GM23338 (cell line): Measurements from ENCODE around the gene KIF3B. TPM values are rescaled to one million over a fixed set of nuclear protein-coding genes. Genes with fewer than 3 reads are reported as not detected.
A peak's percentile ranks its signal among the peaks of the same experiment; 100 is the strongest.

Source experiments
- ATAC-seq: fragments of 200-7000 bp; cut with Tn5 transposase; 3 replicates; pipeline ENCODE4 v1.9.1; 2020
- DNase-seq: peaks from one replicate; pipeline ENCODE4 v3.0.0-alpha.2; 2015; ENCODE audit warnings: low spot score
- H2AFZ ChIP-seq: fragments of 200-600 bp; sonication (generic); 2 replicates; pipeline ENCODE4 v1.8.0; 2016; ENCODE audit warnings: antibody characterized with exemption, mild to moderate bottlenecking, moderate library complexity
- H3F3A ChIP-seq: fragments of 200-600 bp; sonication (generic); replicated peaks from 2 replicates; pipeline ENCODE4 v1.8.0; 2017; ENCODE audit warnings: antibody characterized with exemption, mixed run types, low read depth
- H3K27ac ChIP-seq: fragments of 200-600 bp; sonication (generic); 2 replicates; pipeline ENCODE4 v1.6.1; 2016; ENCODE audit warnings: low read depth
- H3K27me3 ChIP-seq: fragments of 200-600 bp; sonication (generic); 2 replicates; pipeline ENCODE4 v1.8.0; 2016; ENCODE audit warnings: mild to moderate bottlenecking, mixed run types, moderate library complexity; ENCODE audit not compliant: insufficient read depth
- H3K36me3 ChIP-seq: fragments of 200-600 bp; sonication (generic); 2 replicates; pipeline ENCODE4 v1.8.0; 2016; ENCODE audit warnings: mild to moderate bottlenecking; ENCODE audit not compliant: insufficient read depth
- H3K4me1 ChIP-seq: fragments of 200-600 bp; sonication (generic); 2 replicates; pipeline ENCODE4 v1.8.0; 2016; ENCODE audit warnings: mild to moderate bottlenecking, moderate library complexity; ENCODE audit not compliant: insufficient read depth
- H3K4me2 ChIP-seq: fragments of 200-600 bp; sonication (generic); 2 replicates; pipeline ENCODE4 v1.7.1; 2017; ENCODE audit warnings: mixed run types
- H3K4me3 ChIP-seq: fragments of 200-600 bp; sonication (generic); 2 replicates; pipeline ENCODE4 v1.6.1; 2016; ENCODE audit warnings: mixed run types
- H3K79me2 ChIP-seq: fragments of 200-600 bp; sonication (generic); replicated peaks from 2 replicates; pipeline ENCODE4 v1.8.0; 2017; ENCODE audit warnings: mild to moderate bottlenecking; ENCODE audit not compliant: insufficient read depth
- H3K9me2 ChIP-seq: fragments of 200-600 bp; sonication (generic); 2 replicates; pipeline ENCODE4 v1.8.0; 2017; ENCODE audit not compliant: insufficient read depth
- H4K20me1 ChIP-seq: fragments of 200-600 bp; sonication (generic); replicated peaks from 2 replicates; pipeline ENCODE4 v1.8.0; 2017; ENCODE audit warnings: mild to moderate bottlenecking; ENCODE audit not compliant: insufficient read depth
- H3K27ac Mint-ChIP-seq: 2 replicates; pipeline ENCODE4 v1.8.0; 2020; ENCODE audit warnings: inconsistent platforms, mild to moderate bottlenecking, moderate library complexity, mixed read lengths
- H3K27me3 Mint-ChIP-seq: 3 replicates; pipeline ENCODE4 v1.8.0; 2022; ENCODE audit warnings: low read depth, mild to moderate bottlenecking, moderate library complexity, mixed read lengths, inconsistent platforms; ENCODE audit not compliant: insufficient read depth, poor library complexity
- H3K36me3 Mint-ChIP-seq: 3 replicates; pipeline ENCODE4 v1.8.0; 2021; ENCODE audit warnings: low read depth, mild to moderate bottlenecking, inconsistent platforms, moderate library complexity, mixed read lengths
- H3K4me1 Mint-ChIP-seq: 3 replicates; pipeline ENCODE4 v1.8.0; 2020; ENCODE audit warnings: mild to moderate bottlenecking, inconsistent platforms, mixed read lengths
- H3K4me3 Mint-ChIP-seq: 3 replicates; pipeline ENCODE4 v1.8.0; 2021; ENCODE audit warnings: moderate library complexity, mild to moderate bottlenecking, inconsistent platforms, mixed read lengths
- H3K9me3 Mint-ChIP-seq: 3 replicates; pipeline ENCODE4 v1.8.0; 2020; ENCODE audit warnings: moderate library complexity, mild to moderate bottlenecking, inconsistent platforms, mixed read lengths
- CREB1 ChIP-seq: fragments of 250-450 bp; sonication (Bioruptor Pico); IDR thresholded peaks from 2 replicates; pipeline ENCODE4 v1.5.0; 2020; ENCODE audit warnings: low read depth, mild to moderate bottlenecking, moderate library complexity
- EZH2 ChIP-seq: fragments of 200-600 bp; sonication (generic); IDR thresholded peaks from one replicate; pipeline ENCODE4 v1.8.0; 2017; ENCODE audit warnings: antibody characterized with exemption, mild to moderate bottlenecking, low read depth; ENCODE audit not compliant: unreplicated experiment
- EZH2phosphoT487 ChIP-seq: fragments of 200-600 bp; sonication (generic); IDR thresholded peaks from one replicate; pipeline ENCODE4 v1.8.1; 2018; ENCODE audit warnings: antibody characterized with exemption; ENCODE audit not compliant: unreplicated experiment
- JUNB ChIP-seq: IDR thresholded peaks from one replicate; pipeline ENCODE4 v1.6.1; 2016; ENCODE audit warnings: antibody characterized with exemption; ENCODE audit not compliant: unreplicated experiment
- STAT1 ChIP-seq: IDR thresholded peaks from one replicate; pipeline ENCODE4 v1.6.1; 2016; ENCODE audit warnings: antibody characterized with exemption; ENCODE audit not compliant: unreplicated experiment
- ZNF331 ChIP-seq: fragments of 250-450 bp; sonication (Bioruptor Pico); IDR thresholded peaks from 2 replicates; pipeline ENCODE4 v1.5.0; 2020; ENCODE audit warnings: low read depth, mild to moderate bottlenecking, moderate library complexity
- polyA plus RNA-seq: library from polyadenylated mRNA; unstranded; fragments of >200 nt; fragmentation: Nextera tagmentation; extraction: Ambion mirVana; gene quantifications from 2 replicates; pipeline ENCODE4 v1.2.1, GENCODE V29; 2016
- total RNA-seq: library from RNA; depleted of rRNA; stranded (reverse); fragments of >200 nt; shearing (Covaris generic); gene quantifications from 2 replicates; pipeline ENCODE4 v1.2.3, GENCODE V29; 2014
- TF ChIP-seq, protein P1 (sequence below), 2 experiments: fragments of 200-600 bp in 1 of 2; sonication (generic) in 1 of 2; conservative IDR thresholded peaks; 2 replicates each; pipeline versions ENCODE4 v1.5.1 to v1.6.1; 2016 to 2017; ENCODE audit warnings: antibody characterized with exemption in 2 of 2, low read depth in 2 of 2, mild to moderate bottlenecking in 2 of 2, moderate library complexity in 1 of 2
- TF ChIP-seq, protein P2 (sequence below): IDR thresholded peaks from one replicate; pipeline ENCODE4 v1.6.1; 2018; ENCODE audit warnings: antibody characterized with exemption; ENCODE audit not compliant: unreplicated experiment
- TF ChIP-seq, protein P3 (sequence below): fragments of 250-450 bp; sonication (Bioruptor Pico); IDR thresholded peaks from 2 replicates; pipeline ENCODE4 v1.5.0; 2020; ENCODE audit warnings: mild to moderate bottlenecking, moderate library complexity

The KIF3B gene
- total and polyA plus RNA-seq, 2 experiments from 2014 or later = 6.1 to 22.8 TPM

DNA sequence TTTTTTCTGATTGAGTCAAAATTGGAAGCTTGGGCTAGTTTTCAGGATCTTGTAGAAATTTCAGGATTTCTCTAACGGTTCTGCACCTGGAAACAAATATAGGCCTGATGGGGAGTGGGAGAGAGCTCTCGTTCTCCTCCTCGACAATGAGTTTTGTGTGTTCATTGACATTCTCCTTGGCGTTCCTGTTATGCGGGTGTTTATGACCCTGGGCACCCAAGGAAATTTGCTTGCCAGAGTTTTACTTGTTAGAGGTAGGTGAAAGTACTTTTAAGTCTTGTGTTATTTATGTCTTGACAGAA is 82.8 kb downstream of the KIF3B start:
- DNase-seq = no peak
- peaks cover 15% of the 10 kb centered on the region for H3F3A ChIP-seq
- ATAC-seq = no peak
- Mint-ChIP-seq H3K4me1 (peaks cover 12% of the 10 kb centered on the region), H3K36me3 (peaks cover 6% of the 10 kb centered on the region; the same call in 1 of the 3 replicates), H3K4me3 (peak overlapping the region; percentile 75; the same call in 1 of the 3 replicates), H3K9me3 (no peaks in the 10 kb centered on the region; the same call in 2 of the 3 replicates), H3K27ac (no peak overlapping the region), H3K27me3 (peaks cover 58% of the 10 kb centered on the region)
- H3K27ac ChIP-seq = no peak overlapping the region
- H3K36me3 ChIP-seq = no peaks in the 10 kb centered on the region
- H3K4me3 ChIP-seq = no peak overlapping the region
- peaks cover 59% of the 10 kb centered on the region for H3K79me2 ChIP-seq
- H3K4me2 ChIP-seq = no peak overlapping the region
- H2AFZ ChIP-seq = no peak overlapping the region
- H3K27me3 ChIP-seq = peaks cover 68% of the 10 kb centered on the region
- no peak for TF ChIP-seq JUNB
- TF ChIP-seq EZH2phosphoT487 = no peak
- TF ChIP-seq, protein P1, sequence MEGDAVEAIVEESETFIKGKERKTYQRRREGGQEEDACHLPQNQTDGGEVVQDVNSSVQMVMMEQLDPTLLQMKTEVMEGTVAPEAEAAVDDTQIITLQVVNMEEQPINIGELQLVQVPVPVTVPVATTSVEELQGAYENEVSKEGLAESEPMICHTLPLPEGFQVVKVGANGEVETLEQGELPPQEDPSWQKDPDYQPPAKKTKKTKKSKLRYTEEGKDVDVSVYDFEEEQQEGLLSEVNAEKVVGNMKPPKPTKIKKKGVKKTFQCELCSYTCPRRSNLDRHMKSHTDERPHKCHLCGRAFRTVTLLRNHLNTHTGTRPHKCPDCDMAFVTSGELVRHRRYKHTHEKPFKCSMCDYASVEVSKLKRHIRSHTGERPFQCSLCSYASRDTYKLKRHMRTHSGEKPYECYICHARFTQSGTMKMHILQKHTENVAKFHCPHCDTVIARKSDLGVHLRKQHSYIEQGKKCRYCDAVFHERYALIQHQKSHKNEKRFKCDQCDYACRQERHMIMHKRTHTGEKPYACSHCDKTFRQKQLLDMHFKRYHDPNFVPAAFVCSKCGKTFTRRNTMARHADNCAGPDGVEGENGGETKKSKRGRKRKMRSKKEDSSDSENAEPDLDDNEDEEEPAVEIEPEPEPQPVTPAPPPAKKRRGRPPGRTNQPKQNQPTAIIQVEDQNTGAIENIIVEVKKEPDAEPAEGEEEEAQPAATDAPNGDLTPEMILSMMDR (conservative IDR thresholded peaks at IDR 0.05; ENCODE audit: low read depth in 2 of 2) = no peak
- TF ChIP-seq, protein P2, sequence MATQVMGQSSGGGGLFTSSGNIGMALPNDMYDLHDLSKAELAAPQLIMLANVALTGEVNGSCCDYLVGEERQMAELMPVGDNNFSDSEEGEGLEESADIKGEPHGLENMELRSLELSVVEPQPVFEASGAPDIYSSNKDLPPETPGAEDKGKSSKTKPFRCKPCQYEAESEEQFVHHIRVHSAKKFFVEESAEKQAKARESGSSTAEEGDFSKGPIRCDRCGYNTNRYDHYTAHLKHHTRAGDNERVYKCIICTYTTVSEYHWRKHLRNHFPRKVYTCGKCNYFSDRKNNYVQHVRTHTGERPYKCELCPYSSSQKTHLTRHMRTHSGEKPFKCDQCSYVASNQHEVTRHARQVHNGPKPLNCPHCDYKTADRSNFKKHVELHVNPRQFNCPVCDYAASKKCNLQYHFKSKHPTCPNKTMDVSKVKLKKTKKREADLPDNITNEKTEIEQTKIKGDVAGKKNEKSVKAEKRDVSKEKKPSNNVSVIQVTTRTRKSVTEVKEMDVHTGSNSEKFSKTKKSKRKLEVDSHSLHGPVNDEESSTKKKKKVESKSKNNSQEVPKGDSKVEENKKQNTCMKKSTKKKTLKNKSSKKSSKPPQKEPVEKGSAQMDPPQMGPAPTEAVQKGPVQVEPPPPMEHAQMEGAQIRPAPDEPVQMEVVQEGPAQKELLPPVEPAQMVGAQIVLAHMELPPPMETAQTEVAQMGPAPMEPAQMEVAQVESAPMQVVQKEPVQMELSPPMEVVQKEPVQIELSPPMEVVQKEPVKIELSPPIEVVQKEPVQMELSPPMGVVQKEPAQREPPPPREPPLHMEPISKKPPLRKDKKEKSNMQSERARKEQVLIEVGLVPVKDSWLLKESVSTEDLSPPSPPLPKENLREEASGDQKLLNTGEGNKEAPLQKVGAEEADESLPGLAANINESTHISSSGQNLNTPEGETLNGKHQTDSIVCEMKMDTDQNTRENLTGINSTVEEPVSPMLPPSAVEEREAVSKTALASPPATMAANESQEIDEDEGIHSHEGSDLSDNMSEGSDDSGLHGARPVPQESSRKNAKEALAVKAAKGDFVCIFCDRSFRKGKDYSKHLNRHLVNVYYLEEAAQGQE = no peak
- TF ChIP-seq CREB1 (CRISPR knock-in tag) = no peak
- TF ChIP-seq STAT1 = no peak
- no peak for TF ChIP-seq EZH2
- TF ChIP-seq, protein P3, sequence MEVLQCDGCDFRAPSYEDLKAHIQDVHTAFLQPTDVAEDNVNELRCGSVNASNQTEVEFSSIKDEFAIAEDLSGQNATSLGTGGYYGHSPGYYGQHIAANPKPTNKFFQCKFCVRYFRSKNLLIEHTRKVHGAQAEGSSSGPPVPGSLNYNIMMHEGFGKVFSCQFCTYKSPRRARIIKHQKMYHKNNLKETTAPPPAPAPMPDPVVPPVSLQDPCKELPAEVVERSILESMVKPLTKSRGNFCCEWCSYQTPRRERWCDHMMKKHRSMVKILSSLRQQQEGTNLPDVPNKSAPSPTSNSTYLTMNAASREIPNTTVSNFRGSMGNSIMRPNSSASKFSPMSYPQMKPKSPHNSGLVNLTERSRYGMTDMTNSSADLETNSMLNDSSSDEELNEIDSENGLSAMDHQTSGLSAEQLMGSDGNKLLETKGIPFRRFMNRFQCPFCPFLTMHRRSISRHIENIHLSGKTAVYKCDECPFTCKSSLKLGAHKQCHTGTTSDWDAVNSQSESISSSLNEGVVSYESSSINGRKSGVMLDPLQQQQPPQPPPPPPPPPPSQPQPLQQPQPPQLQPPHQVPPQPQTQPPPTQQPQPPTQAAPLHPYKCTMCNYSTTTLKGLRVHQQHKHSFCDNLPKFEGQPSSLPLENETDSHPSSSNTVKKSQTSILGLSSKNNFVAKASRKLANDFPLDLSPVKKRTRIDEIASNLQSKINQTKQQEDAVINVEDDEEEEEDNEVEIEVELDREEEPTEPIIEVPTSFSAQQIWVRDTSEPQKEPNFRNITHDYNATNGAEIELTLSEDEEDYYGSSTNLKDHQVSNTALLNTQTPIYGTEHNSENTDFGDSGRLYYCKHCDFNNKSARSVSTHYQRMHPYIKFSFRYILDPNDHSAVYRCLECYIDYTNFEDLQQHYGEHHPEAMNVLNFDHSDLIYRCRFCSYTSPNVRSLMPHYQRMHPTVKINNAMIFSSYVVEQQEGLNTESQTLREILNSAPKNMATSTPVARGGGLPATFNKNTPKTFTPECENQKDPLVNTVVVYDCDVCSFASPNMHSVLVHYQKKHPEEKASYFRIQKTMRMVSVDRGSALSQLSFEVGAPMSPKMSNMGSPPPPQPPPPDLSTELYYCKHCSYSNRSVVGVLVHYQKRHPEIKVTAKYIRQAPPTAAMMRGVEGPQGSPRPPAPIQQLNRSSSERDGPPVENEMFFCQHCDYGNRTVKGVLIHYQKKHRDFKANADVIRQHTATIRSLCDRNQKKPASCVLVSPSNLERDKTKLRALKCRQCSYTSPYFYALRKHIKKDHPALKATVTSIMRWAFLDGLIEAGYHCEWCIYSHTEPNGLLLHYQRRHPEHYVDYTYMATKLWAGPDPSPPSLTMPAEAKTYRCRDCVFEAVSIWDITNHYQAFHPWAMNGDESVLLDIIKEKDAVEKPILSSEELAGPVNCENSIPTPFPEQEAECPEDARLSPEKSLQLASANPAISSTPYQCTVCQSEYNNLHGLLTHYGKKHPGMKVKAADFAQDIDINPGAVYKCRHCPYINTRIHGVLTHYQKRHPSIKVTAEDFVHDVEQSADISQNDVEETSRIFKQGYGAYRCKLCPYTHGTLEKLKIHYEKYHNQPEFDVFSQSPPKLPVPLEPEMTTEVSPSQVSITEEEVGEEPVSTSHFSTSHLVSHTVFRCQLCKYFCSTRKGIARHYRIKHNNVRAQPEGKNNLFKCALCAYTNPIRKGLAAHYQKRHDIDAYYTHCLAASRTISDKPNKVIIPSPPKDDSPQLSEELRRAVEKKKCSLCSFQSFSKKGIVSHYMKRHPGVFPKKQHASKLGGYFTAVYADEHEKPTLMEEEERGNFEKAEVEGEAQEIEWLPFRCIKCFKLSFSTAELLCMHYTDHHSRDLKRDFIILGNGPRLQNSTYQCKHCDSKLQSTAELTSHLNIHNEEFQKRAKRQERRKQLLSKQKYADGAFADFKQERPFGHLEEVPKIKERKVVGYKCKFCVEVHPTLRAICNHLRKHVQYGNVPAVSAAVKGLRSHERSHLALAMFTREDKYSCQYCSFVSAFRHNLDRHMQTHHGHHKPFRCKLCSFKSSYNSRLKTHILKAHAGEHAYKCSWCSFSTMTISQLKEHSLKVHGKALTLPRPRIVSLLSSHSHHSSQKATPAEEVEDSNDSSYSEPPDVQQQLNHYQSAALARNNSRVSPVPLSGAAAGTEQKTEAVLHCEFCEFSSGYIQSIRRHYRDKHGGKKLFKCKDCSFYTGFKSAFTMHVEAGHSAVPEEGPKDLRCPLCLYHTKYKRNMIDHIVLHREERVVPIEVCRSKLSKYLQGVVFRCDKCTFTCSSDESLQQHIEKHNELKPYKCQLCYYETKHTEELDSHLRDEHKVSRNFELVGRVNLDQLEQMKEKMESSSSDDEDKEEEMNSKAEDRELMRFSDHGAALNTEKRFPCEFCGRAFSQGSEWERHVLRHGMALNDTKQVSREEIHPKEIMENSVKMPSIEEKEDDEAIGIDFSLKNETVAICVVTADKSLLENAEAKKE (CRISPR knock-in tag) = no peak
- TF ChIP-seq ZNF331 (CRISPR knock-in tag) = no peak
- peaks cover 59% of the 10 kb centered on the region for H4K20me1 ChIP-seq
- no peaks in the 10 kb centered on the region for H3K9me2 ChIP-seq
- peaks cover 21% of the 10 kb centered on the region for H3K4me1 ChIP-seq
